ENCODE results near the gene ELN. TPM values are rescaled to one million over a fixed set of nuclear protein-coding genes. Genes with fewer than 3 reads are reported as not detected.

The ELN gene
- total RNA-seq, 1 experiment from 2014 or later: 0.26 TPM

- BruUV-seq (replicated peaks): no TSS peak
- ChIA-PET CTCF (interaction anchor here (1.0 kb wide), 1 partner anchor 34 kb away, joined by 5 read pairs; no protein-coding TSS in a partner anchor), POLR2A (no interaction called here)
- Histone ChIP-seq H3K36me3 (ENCODE audit: control insufficient read depth, insufficient read depth, low read length) (no peaks in the 10 kb centered on the region), H3K27ac (ENCODE audit: low read length) (no peak overlapping the region), H3K4me3 (ENCODE audit: low read depth in 2 of 2, low read length in 2 of 2) (no peak overlapping the region), H3K4me1 (ENCODE audit: control insufficient read depth, insufficient read depth, low read length) (peaks cover 10% of the 10 kb centered on the region; the same call in 1 of the 2 replicates), H3K27me3 (ENCODE audit: control insufficient read depth, insufficient read depth, low read length) (no peaks in the 10 kb centered on the region), H3K9me3 (ENCODE audit: control insufficient read depth, insufficient read depth, low read depth, low read length) (no peaks in the 10 kb centered on the region)
- in situ Hi-C loops (cut with HindIII; ENCODE audit: low pct_unique_long_range_greater_than_20kb, low sequenced_read_pairs): no loop called here
- peak; percentile 63 for ATAC-seq
- intact Hi-C loops (cut with micrococcal nuclease; ENCODE audit: unreplicated experiment): loop anchor here (10.0 kb wide), 1 partner anchor 145 kb away; no protein-coding TSS in a partner anchor
- DNase-seq (ENCODE audit: low read depth, low spot score): no peak
- TF ChIP-seq SIN3A (IDR thresholded peaks at IDR 0.05; ENCODE audit: borderline replicate concordance, insufficient read depth, low read depth, low read length): no peak
These were observed 32.0 kb downstream of the ELN start for GRCh38 chr7:74059681-74060588.

GRCh38 chr7:74061840-74062539, 34.0 kb downstream of the ELN start:
- peak overlapping the region in 1 of 2 experiments; percentile 23; a peak in 1 of 4 replicates for H3K4me3 ChIP-seq (ENCODE audit: low read depth in 2 of 2, low read length in 2 of 2)
- ChIA-PET POLR2A (no interaction called here), CTCF (no interaction called here)
- TF ChIP-seq TCF7L2 (IDR thresholded peaks at IDR 0.05; ENCODE audit: low read depth, low read length) (no peak), SIN3A (IDR thresholded peaks at IDR 0.05; ENCODE audit: borderline replicate concordance, insufficient read depth, low read depth, low read length) (no peak), REST (IDR thresholded peaks at IDR 0.05; ENCODE audit: insufficient read depth in 1 of 2, low read depth in 2 of 2, low read length in 1 of 2) (no peak), POLR2AphosphoS5 (IDR thresholded peaks at IDR 0.05; ENCODE audit: low read depth, low read length) (no peak), CTCF (IDR thresholded peaks at IDR 0.05) (no peak)
- peak; percentile 64 for DNase-seq (ENCODE audit: low read depth, low spot score)
- H3K4me1 ChIP-seq (ENCODE audit: control insufficient read depth, insufficient read depth, low read length): peaks cover 10% of the 10 kb centered on the region; the same call in 1 of the 2 replicates
- H3K9me3 ChIP-seq (ENCODE audit: control insufficient read depth, insufficient read depth, low read depth, low read length): no peaks in the 10 kb centered on the region
- in situ Hi-C loops (cut with HindIII; ENCODE audit: low pct_unique_long_range_greater_than_20kb, low sequenced_read_pairs): no loop called here
- intact Hi-C loops (cut with micrococcal nuclease; ENCODE audit: unreplicated experiment): loop anchor here (10.0 kb wide), 1 partner anchor 143 kb away; no protein-coding TSS in a partner anchor
- BruUV-seq (replicated peaks): no TSS peak
- H3K27me3 ChIP-seq (ENCODE audit: control insufficient read depth, insufficient read depth, low read length): no peaks in the 10 kb centered on the region
- no peaks in the 10 kb centered on the region for H3K36me3 ChIP-seq (ENCODE audit: control insufficient read depth, insufficient read depth, low read length)
- peak; percentile 88 for ATAC-seq
- peak overlapping the region; percentile 37; the same call in 1 of the 2 replicates for H3K27ac ChIP-seq (ENCODE audit: low read length)
